HG02852 (cell line): ENCODE results near the gene SGTB.

ENCODE experiments used
- ATAC-seq: cut with Tn5 transposase; IDR thresholded peaks from one replicate; pipeline ENCODE4 v1.9.1; 2021; ENCODE audit warnings: mild to moderate bottlenecking, moderate library complexity; ENCODE audit not compliant: unreplicated experiment

SGTB gene, protein sequence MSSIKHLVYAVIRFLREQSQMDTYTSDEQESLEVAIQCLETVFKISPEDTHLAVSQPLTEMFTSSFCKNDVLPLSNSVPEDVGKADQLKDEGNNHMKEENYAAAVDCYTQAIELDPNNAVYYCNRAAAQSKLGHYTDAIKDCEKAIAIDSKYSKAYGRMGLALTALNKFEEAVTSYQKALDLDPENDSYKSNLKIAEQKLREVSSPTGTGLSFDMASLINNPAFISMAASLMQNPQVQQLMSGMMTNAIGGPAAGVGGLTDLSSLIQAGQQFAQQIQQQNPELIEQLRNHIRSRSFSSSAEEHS

GRCh38 chr5:65721720-65722574 is at the start of gene SGTB, which contains the start of gene NLN:
SGTB (minus strand) TSS chr5:65722109; CDS start chr5:65720807, 1,302 bp downstream.
NLN (plus strand) TSS chr5:65722205; CDS start chr5:65722374, 169 bp downstream.
- ATAC-seq: peak; percentile 87

GRCh38 chr5:65771266-65771665 is 49.4 kb upstream of the SGTB start:
- no peak for ATAC-seq

DNA sequence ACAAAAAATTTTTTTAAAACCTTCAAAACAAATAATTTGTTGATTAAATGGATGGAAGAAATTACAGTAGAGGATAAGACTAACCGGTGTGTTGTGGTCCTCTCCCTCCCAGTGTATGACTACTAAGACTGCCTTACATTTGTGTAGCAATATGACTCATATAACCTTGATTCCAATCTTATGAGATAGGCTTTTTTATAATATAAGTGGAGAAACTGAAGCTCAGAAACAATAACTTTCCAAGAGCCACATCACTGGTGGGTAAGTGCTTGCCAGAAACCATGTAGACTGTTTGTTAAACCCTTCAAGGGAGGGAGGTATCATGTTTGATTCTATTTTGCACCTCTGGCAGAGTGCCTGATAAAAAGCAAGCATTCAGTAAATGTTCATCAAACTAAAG is 47.6 kb upstream of the SGTB start:
- ATAC-seq: no peak

DNA sequence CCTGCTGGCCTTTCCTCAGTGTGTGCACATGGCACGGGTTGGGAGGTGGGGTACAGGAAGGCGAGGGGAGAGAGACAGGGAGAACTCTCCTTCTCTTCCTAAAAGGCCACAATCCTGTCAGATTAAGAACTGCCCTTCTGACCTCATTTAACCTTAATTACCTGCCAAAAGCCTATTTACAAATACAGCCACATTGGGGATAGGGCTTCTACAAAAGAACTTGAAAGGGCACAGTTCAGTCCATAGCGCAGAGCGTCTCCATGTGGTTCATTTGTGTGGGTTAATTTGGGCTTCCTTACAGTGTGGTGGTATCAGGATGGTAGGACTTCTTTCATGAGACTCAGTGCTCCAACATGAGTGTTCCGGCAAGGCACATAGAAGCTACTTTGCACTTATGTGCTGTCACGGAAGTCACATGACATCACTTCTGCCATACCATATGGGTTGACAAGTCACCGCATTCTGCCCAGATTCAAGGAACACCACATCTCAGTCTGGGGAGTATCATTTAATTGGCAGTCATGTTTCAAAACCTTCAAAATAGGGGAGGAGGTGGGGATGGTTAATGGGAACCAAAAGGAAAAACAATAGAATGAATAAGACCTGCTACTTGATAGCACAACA is 46.9 kb upstream of the SGTB start:
- no peak for ATAC-seq

DNA sequence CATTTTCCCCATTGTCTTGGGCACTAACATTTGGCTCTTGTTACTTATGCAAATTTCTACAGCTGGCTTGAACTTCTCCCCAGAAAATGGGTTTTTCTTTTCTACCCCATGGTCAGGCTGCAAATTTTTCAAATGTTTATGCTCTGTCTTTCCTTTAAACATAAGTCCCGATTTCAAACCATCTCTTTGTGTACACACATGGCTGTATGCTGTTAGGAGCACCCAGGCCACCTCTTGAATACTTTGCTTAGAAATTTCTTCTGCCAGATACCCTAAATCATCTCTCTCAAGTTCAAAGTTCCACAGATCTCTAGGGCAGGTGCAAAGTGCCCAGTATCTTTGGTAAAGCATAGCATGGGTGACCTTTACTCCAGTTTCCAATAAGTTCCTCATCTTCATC is 45.7 kb upstream of the SGTB start:
- ATAC-seq: no peak

GRCh38 chr5:65766781-65767180 is 44.9 kb upstream of the SGTB start:
- no peak for ATAC-seq

DNA sequence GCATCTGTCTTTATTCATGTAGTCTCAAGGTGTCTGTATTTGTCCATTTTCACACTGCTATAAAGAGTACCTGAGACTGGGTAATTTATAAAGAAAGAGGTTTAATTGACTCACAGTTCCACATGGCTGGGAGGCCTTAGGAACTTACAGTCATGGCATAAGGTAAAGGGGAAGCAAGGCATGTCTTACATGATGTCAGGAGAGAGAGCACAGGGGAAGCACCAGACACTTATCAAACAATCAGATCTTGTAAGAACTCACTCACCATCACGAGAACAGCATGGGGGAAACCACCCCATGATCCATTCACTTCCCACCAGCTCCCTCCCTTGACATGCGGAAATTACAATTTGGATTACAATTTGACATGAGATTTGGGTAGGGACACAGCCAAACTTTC is 44.3 kb upstream of the SGTB start:
- ATAC-seq: no peak

DNA sequence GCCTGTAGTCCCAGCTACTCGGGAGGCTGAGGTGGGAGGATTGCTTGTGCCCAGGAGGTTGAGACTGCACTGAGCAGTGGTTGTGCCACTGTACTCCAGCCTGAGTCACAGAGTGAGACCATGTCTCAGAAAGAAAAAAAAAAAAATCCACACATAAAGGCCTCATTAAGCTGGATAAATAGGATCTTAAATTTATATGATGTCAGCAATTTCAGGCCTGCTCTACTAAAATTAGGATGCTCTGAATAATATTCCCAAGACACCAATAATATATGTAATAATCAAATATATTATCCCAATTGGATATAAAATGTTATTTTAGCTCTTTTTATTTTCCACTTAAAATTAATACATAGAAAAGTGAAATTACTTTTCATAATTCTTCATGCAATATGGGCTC is 43.7 kb upstream of the SGTB start:
- ATAC-seq: no peak

GRCh38 chr5:65762234-65762633 is 40.3 kb upstream of the SGTB start:
- no peak for ATAC-seq

DNA sequence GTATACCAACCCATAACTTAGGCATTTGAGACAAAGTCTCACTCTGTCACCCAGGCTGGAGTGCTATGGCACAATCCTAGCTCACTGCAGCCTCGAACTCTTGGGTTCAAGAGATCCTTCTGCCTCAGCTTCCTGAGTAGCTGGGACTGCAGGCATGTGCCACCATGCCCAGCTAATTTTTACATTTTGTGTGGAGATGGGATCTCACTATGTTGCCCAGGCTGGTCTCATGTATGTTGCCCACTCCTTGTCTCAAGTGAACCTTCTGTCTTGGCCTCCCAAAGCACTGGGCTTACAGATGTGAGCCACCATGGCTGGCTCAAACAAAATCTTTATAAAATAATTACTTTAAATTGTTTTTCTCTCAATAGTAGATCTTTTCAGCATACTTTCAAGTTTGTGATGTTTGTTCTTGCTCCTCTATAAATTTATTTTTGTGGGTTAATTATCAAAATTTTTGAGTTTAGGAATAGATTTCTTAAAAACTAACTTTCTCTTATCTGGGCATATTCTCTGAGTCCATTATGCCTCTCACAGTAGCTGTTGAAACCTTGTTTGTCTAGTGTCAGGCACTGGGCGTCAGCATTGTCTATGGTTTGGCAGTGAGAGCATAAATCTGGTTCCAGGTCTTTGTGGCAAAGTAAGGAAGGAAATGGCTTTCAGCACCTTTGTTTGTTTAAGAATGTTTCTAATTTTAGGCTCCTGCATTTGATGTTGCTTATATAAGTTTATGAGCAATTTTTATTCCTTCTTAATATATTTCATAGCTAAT is 38.8 kb upstream of the SGTB start:
- ATAC-seq: no peak

DNA sequence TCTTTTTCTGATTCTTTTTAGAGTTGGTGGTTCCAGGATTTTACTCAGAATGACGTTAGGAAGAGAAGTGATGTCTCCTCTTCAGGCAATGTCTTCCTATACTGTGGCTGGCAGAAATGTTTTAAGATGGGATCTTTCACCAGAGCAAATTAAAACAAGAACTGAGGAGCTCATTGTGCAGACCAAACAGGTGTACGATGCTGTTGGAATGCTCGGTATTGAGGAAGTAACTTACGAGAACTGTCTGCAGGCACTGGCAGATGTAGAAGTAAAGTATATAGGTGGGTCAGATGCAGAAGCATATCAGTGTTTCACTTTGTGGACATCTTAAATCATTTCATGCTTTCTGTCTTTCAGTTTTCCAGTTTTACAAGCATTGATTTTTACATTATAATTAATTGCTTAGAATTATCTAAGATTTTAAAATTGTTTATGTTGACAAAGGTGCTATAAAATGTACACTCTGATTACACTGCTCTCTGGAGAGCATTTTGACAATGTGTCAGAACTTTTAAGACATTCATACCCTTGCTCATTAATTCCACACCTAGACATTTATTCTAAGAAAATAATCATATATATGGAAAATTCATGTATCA is 36.7 kb upstream of the SGTB start:
- no peak for ATAC-seq

GRCh38 chr5:65753189-65753588 is 31.3 kb upstream of the SGTB start:
- ATAC-seq: no peak

GRCh38 chr5:65750938-65751337 is 29.0 kb upstream of the SGTB start:
- ATAC-seq: no peak

- no peak for ATAC-seq
Observed at GRCh38 chr5:65749956-65750355, 28.0 kb upstream of the SGTB start.

GRCh38 chr5:65749221-65749844 is 27.4 kb upstream of the SGTB start:
- ATAC-seq: no peak

- peak; percentile 70 for ATAC-seq
Observed at GRCh38 chr5:65742565-65743231, 20.8 kb upstream of the SGTB start.

DNA sequence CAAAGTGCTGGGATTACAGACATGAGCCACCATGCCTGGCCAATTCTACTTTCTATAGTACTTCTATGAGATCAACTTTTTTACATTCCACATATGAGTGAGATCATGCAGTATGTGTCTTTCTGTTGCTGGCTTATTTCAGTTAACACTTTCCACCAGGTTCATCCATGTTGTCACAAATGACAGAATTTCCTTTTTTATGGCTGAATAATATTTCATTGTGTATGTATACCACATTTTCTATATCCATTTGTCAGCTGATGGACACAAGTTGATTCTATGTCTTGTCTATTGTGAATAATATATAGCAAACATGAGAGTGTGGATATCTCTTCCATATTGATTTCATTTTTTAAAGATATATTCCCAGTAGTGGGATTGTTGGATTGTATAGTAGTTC is 17.3 kb upstream of the SGTB start:
- ATAC-seq: no peak

DNA sequence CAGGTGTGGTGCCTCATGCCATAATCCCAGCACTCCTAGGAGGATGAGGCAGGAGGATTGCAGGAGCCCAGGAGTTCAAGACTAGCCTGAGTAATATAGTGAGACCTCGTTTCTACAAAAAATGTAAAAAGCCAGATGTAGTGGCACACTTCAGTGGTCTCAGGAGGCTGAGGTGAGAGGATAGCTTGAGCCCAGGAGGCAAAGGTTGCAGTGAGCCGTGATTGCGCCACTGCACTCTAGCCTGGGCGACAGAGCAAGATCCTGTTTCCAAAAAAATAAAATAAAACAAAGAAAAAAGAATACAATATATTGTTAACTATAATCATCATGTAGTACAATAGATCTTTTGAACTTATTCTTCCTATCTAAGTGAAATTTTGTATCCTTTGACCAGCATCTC is 16.4 kb upstream of the SGTB start:
- no peak for ATAC-seq

GRCh38 chr5:65737842-65738241 is 15.9 kb upstream of the SGTB start:
- ATAC-seq: no peak

- ATAC-seq: no peak
Observed at GRCh38 chr5:65736011-65736410, 14.1 kb upstream of the SGTB start.
